Breast epithelium (tissue), 4 donors: Measurements from ENCODE around the gene C9orf85. TPM values are rescaled to one million over a fixed set of nuclear protein-coding genes. Genes with fewer than 3 reads are reported as not detected.

Experiments
- DNase-seq, 2 donors: peaks; one replicate each; pipeline ENCODE4 v3.0.0-alpha.2; 2019; ENCODE audit warnings: low spot score in 2 of 2
- H3K27ac ChIP-seq, 2 donors: fragments of 200-600 bp; sonication (generic) in 1 of 2; one replicate each; pipeline ENCODE4 v1.5.1; 2016 to 2019; ENCODE audit warnings: mild to moderate bottlenecking in 1 of 2
- H3K27me3 ChIP-seq, 2 donors: fragments of 200-600 bp; sonication (generic) in 1 of 2; one replicate each; pipeline versions ENCODE4 v1.5.1 to v1.6.0; 2017 to 2019; ENCODE audit warnings: control low read depth in 1 of 2, mild to moderate bottlenecking in 1 of 2
- H3K36me3 ChIP-seq: fragments of 200-600 bp; one replicate; pipeline ENCODE4 v1.5.1; 2019
- H3K4me1 ChIP-seq, 2 donors: fragments of 200-600 bp; sonication (generic); one replicate each; pipeline ENCODE4 v1.5.1; 2016 to 2019; ENCODE audit warnings: control low read depth in 1 of 2
- H3K4me3 ChIP-seq, 3 donors: fragments of 200-600 bp; sonication (generic); 1 replicate in 2 of 3; 2 replicates in 1 of 3; pipeline ENCODE4 v1.5.1; 2016 to 2019; ENCODE audit warnings: mild to moderate bottlenecking in 3 of 3, moderate library complexity in 2 of 3
- H3K9me3 ChIP-seq, 2 donors: fragments of 200-600 bp; sonication (generic) in 1 of 2; one replicate each; pipeline ENCODE4 v1.5.1; 2016 to 2019; ENCODE audit warnings: control low read depth in 1 of 2
- POLR2A ChIP-seq: fragments of 450-650 bp; IDR thresholded peaks from one replicate; pipeline ENCODE4 v1.6.1; 2016; ENCODE audit warnings: antibody characterized with exemption, mild to moderate bottlenecking, moderate library complexity
- POLR2AphosphoS5 ChIP-seq, 3 donors: sonication (generic); formaldehyde crosslinking; IDR thresholded peaks; one replicate each; pipeline ENCODE4 v1.6.1; 2017; ENCODE audit warnings: antibody characterized with exemption in 3 of 3
- intact Hi-C: fragments of 100-400 bp; cut with DNase I; formaldehyde crosslinking; loops from one replicate; pipeline ENCODE4 v1.15.1; 2023; ENCODE audit warnings: low total_unique reads
- total RNA-seq, 3 donors: library from RNA; depleted of rRNA; stranded (reverse); fragments of >200 nt; gene quantifications; one replicate each; pipeline ENCODE4 v1.1.0, GENCODE V29; 2016
- TF ChIP-seq, protein P1 (sequence below), 3 donors: fragments of 450-650 bp; IDR thresholded peaks; one replicate each; pipeline ENCODE4 v1.5.1; 2016 to 2017; ENCODE audit warnings: antibody characterized with exemption in 3 of 3, mild to moderate bottlenecking in 3 of 3, moderate library complexity in 3 of 3

Gene C9orf85
- total RNA-seq, 3 donors from 2014 or later = 10.7 to 15.7 (median 14.1) TPM

- Histone ChIP-seq H3K4me3 (no peak overlapping the region), H3K4me1 (no peaks in the 10 kb centered on the region), H3K27me3 (no peaks in the 10 kb centered on the region), H3K9me3 (no peaks in the 10 kb centered on the region), H3K27ac (no peak overlapping the region), H3K36me3 (no peaks in the 10 kb centered on the region)
- TF ChIP-seq POLR2A (no peak), POLR2AphosphoS5 (IDR thresholded peaks at IDR 0.05) (no peak)
- TF ChIP-seq, protein P1, sequence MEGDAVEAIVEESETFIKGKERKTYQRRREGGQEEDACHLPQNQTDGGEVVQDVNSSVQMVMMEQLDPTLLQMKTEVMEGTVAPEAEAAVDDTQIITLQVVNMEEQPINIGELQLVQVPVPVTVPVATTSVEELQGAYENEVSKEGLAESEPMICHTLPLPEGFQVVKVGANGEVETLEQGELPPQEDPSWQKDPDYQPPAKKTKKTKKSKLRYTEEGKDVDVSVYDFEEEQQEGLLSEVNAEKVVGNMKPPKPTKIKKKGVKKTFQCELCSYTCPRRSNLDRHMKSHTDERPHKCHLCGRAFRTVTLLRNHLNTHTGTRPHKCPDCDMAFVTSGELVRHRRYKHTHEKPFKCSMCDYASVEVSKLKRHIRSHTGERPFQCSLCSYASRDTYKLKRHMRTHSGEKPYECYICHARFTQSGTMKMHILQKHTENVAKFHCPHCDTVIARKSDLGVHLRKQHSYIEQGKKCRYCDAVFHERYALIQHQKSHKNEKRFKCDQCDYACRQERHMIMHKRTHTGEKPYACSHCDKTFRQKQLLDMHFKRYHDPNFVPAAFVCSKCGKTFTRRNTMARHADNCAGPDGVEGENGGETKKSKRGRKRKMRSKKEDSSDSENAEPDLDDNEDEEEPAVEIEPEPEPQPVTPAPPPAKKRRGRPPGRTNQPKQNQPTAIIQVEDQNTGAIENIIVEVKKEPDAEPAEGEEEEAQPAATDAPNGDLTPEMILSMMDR (IDR thresholded peaks at IDR 0.05) = no peak
- intact Hi-C loops = no loop called here
- DNase-seq = no peak
Observed at GRCh38 chr9:71984403-71984802, 73.0 kb downstream of the C9orf85 start.

DNA sequence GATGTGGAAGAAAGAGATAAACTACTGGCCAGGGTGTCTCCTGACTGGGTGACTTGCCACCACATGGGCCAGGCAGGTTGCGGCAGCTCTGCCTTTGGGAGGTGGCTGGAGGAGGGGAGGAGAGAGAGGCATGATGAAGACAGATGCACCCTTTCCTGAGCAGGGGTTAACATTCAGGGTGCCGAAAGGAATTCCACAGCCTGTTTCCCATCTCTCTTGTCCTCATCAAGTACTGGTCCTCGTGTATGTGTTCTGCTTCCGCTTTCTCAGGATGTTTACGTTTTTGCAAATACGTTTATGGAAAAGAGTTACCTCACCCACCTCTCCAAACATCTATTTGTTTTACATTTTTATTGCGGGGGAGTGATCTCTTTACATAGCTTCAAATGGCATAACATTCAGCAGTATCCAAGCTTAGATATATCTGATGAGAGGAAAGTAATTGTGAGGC lies 73.4 kb downstream of the C9orf85 start:
- intact Hi-C loops = no loop called here
- H3K27me3 ChIP-seq = no peaks in the 10 kb centered on the region
- no peak for DNase-seq

DNA sequence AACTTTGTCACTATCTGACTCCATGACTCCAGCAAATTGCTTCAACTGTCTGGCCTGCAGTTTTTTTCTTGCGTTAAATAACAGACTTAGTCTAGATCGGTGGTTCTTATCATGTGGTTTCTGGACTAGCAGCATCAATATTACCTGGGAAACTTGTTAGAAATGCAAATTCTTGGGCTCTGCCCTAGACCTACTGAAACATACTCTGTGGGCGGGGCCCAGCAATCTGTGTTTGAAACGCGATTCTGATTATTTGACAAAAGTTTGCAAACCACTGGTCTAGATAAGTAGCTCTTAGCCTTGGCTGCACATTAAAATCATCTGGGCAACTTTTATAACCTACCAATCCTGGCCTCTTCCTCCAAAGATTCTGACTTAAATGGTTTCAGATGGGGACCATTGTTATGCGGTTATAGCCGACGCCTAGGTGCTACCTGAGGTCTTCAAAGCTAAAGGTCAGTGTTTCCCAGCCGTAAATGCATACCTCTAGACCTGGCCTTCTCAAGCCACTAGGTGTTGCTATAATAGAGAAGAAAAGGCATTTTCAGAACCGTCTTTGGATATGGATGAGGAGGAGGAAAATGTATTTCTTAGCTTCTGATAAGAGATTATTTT lies 74.0 kb downstream of the C9orf85 start:
- Histone ChIP-seq H3K9me3 (no peaks in the 10 kb centered on the region), H3K4me3 (no peak overlapping the region), H3K27ac (no peak overlapping the region), H3K27me3 (no peaks in the 10 kb centered on the region), H3K36me3 (no peaks in the 10 kb centered on the region), H3K4me1 (no peaks in the 10 kb centered on the region)
- no peak for TF ChIP-seq POLR2AphosphoS5 (IDR thresholded peaks at IDR 0.05)
- TF ChIP-seq, protein P1 (IDR thresholded peaks at IDR 0.05) = no peak
- no peak for TF ChIP-seq POLR2A
- intact Hi-C loops = no loop called here
- no peak for DNase-seq

More for the DNA sequence above, 73.4 kb downstream of the C9orf85 start:
- Histone ChIP-seq H3K27ac (no peak overlapping the region), H3K9me3 (no peaks in the 10 kb centered on the region), H3K4me3 (no peak overlapping the region), H3K36me3 (no peaks in the 10 kb centered on the region), H3K4me1 (no peaks in the 10 kb centered on the region)
- TF ChIP-seq POLR2AphosphoS5 (IDR thresholded peaks at IDR 0.05) = no peak
- no peak for TF ChIP-seq POLR2A
- TF ChIP-seq, protein P1 (IDR thresholded peaks at IDR 0.05) = no peak

DNA sequence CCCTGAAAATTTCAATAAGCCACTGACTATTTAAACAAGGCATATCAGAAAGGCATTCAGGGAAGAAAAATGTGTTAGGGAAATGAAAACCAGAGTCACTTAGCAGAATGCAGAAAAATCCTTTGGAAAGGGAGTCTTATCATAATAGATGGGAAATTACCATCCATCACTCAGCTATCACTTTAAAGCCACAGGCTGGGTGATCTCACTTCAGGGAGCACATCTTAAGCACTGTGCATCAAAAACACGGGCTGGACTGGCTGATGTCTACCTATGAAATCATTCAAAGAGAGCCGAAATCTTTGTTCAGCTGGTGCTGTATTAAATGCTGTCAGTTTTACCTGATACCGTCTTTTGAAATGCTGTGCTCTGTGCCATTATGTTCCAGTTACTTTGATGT lies 75.5 kb downstream of the C9orf85 start:
- no peak overlapping the region for H3K4me3 ChIP-seq
- H3K9me3 ChIP-seq = no peaks in the 10 kb centered on the region
- H3K36me3 ChIP-seq = no peaks in the 10 kb centered on the region
- no peak overlapping the region for H3K27ac ChIP-seq
- TF ChIP-seq, protein P1 (IDR thresholded peaks at IDR 0.05) = no peak
- TF ChIP-seq POLR2AphosphoS5 (IDR thresholded peaks at IDR 0.05) (no peak), POLR2A (no peak)
- no peaks in the 10 kb centered on the region for H3K4me1 ChIP-seq
- H3K27me3 ChIP-seq = no peaks in the 10 kb centered on the region
- intact Hi-C loops = no loop called here
- no peak for DNase-seq

GRCh38 chr9:71987471-71988371 lies 76.3 kb downstream of the C9orf85 start:
- no peaks in the 10 kb centered on the region for H3K4me1 ChIP-seq
- H3K4me3 ChIP-seq = no peak overlapping the region
- no peak for TF ChIP-seq POLR2A
- TF ChIP-seq, protein P1 (IDR thresholded peaks at IDR 0.05) = no peak
- TF ChIP-seq POLR2AphosphoS5 (IDR thresholded peaks at IDR 0.05) = no peak
- intact Hi-C loops = no loop called here
- no peaks in the 10 kb centered on the region for H3K27me3 ChIP-seq
- no peaks in the 10 kb centered on the region for H3K9me3 ChIP-seq
- H3K36me3 ChIP-seq = no peaks in the 10 kb centered on the region
- H3K27ac ChIP-seq = no peak overlapping the region
- DNase-seq = no peak
